ENCODE measurements around the gene PLEKHM2.

GRCh38 chr1:15736892-15737261 lies 52.8 kb downstream of the PLEKHM2 start:
- TF ChIP-seq SUZ12 (IDR thresholded peaks at IDR 0.05; ENCODE audit: extremely low read depth, insufficient read depth, insufficient read length): no peak
- no peak for TF ChIP-seq ZNF274 (IDR thresholded peaks at IDR 0.05; ENCODE audit: low read depth, low read length)
